ENCODE results near the gene CERS4. TPM values are rescaled to one million over a fixed set of nuclear protein-coding genes. Genes with fewer than 3 reads are reported as not detected.

The CERS4 gene
- total and polyA plus RNA-seq, 2 experiments from 2014 or later, result 68.5 to 109 TPM

- Mint-ChIP-seq H3K36me3 (ENCODE audit: low read depth) (peaks cover 63% of the 10 kb centered on the region), H3K4me3 (no peak overlapping the region), H3K27ac (peak overlapping the region; percentile 37; the same call in 1 of the 2 replicates), H3K4me1 (peaks cover 15% of the 10 kb centered on the region), H3K9me3 (no peaks in the 10 kb centered on the region), H3K27me3 (ENCODE audit: insufficient read depth, low read depth, poor library complexity) (peaks cover 11% of the 10 kb centered on the region)
- Histone ChIP-seq H3K4me2 (no peak overlapping the region), H4K20me1 (replicated peaks; ENCODE audit: insufficient read depth) (peaks cover 3% of the 10 kb centered on the region; the same call in 1 of the 2 replicates), H3K4me1 (ENCODE audit: insufficient read depth) (0 out of 2 replicates have a peak, but pooled peaks cover 6% of the 10 kb centered on the region), H3K4me3 (no peak overlapping the region), H3K27me3 (ENCODE audit: insufficient read depth) (no peaks in the 10 kb centered on the region), H3K79me2 (replicated peaks; ENCODE audit: insufficient read depth) (no peaks in the 10 kb centered on the region), H3K36me3 (ENCODE audit: insufficient read depth) (peaks cover 14% of the 10 kb centered on the region; the same call in 1 of the 2 replicates), H3K9me2 (ENCODE audit: insufficient read depth) (no peaks in the 10 kb centered on the region), H3K27ac (ENCODE audit: low read depth) (no peak overlapping the region), H3F3A (replicated peaks; ENCODE audit: low read depth) (peaks cover 16% of the 10 kb centered on the region), H2AFZ (no peak overlapping the region)
- TF ChIP-seq, protein P1, sequence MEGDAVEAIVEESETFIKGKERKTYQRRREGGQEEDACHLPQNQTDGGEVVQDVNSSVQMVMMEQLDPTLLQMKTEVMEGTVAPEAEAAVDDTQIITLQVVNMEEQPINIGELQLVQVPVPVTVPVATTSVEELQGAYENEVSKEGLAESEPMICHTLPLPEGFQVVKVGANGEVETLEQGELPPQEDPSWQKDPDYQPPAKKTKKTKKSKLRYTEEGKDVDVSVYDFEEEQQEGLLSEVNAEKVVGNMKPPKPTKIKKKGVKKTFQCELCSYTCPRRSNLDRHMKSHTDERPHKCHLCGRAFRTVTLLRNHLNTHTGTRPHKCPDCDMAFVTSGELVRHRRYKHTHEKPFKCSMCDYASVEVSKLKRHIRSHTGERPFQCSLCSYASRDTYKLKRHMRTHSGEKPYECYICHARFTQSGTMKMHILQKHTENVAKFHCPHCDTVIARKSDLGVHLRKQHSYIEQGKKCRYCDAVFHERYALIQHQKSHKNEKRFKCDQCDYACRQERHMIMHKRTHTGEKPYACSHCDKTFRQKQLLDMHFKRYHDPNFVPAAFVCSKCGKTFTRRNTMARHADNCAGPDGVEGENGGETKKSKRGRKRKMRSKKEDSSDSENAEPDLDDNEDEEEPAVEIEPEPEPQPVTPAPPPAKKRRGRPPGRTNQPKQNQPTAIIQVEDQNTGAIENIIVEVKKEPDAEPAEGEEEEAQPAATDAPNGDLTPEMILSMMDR (conservative IDR thresholded peaks at IDR 0.05; ENCODE audit: low read depth in 2 of 2), result no peak
- TF ChIP-seq JUNB (IDR thresholded peaks at IDR 0.05; ENCODE audit: unreplicated experiment) (no peak), ZNF114 (CRISPR knock-in tag; IDR thresholded peaks at IDR 0.05) (no peak)
- ATAC-seq, result no peak
- DNase-seq (ENCODE audit: low spot score), result no peak
Observed at GRCh38 chr19:8259922-8260247, 50.7 kb downstream of the CERS4 start.

- ATAC-seq (no peak), DNase-seq (ENCODE audit: low spot score) (no peak)
- no peak overlapping the region for H3K27ac ChIP-seq (ENCODE audit: low read depth)
- peaks cover 53% of the 10 kb centered on the region for H3K36me3 Mint-ChIP-seq (ENCODE audit: low read depth)
- peaks cover 14% of the 10 kb centered on the region for H3K27me3 Mint-ChIP-seq (ENCODE audit: insufficient read depth, low read depth, poor library complexity)
- H3K9me3 Mint-ChIP-seq, result no peaks in the 10 kb centered on the region
- H3K4me3 ChIP-seq, result no peak overlapping the region
- no peaks in the 10 kb centered on the region for H3K9me2 ChIP-seq (ENCODE audit: insufficient read depth)
- no peaks in the 10 kb centered on the region for H3K79me2 ChIP-seq (replicated peaks; ENCODE audit: insufficient read depth)
- H3K4me3 Mint-ChIP-seq, result no peak overlapping the region
- H3F3A ChIP-seq (replicated peaks; ENCODE audit: low read depth), result peaks cover 16% of the 10 kb centered on the region
- no peak overlapping the region for H3K27ac Mint-ChIP-seq
- H3K4me2 ChIP-seq, result no peak overlapping the region
- H3K36me3 ChIP-seq (ENCODE audit: insufficient read depth), result 0 out of 2 replicates have a peak, but pooled peaks cover 7% of the 10 kb centered on the region
- no peak overlapping the region for H2AFZ ChIP-seq
- peaks cover 3% of the 10 kb centered on the region; the same call in 1 of the 2 replicates for H4K20me1 ChIP-seq (replicated peaks; ENCODE audit: insufficient read depth)
- H3K4me1 ChIP-seq (ENCODE audit: insufficient read depth), result 0 out of 2 replicates have a peak, but pooled peaks cover 6% of the 10 kb centered on the region
- TF ChIP-seq NANOG (IDR thresholded peaks at IDR 0.05; ENCODE audit: borderline replicate concordance), result no peak
- TF ChIP-seq EZH2 (IDR thresholded peaks at IDR 0.05; ENCODE audit: low read depth, unreplicated experiment), result no peak
- no peak for TF ChIP-seq EZH2phosphoT487 (IDR thresholded peaks at IDR 0.05; ENCODE audit: unreplicated experiment)
- no peak for TF ChIP-seq REST (IDR thresholded peaks at IDR 0.05; ENCODE audit: unreplicated experiment)
- TF ChIP-seq ZNF114 (CRISPR knock-in tag; IDR thresholded peaks at IDR 0.05), result no peak
- no peak for TF ChIP-seq ZNF462 (CRISPR knock-in tag; IDR thresholded peaks at IDR 0.05)
- no peak for TF ChIP-seq JUNB (IDR thresholded peaks at IDR 0.05; ENCODE audit: unreplicated experiment)
- H3K27me3 ChIP-seq (ENCODE audit: insufficient read depth), result no peaks in the 10 kb centered on the region
- peaks cover 15% of the 10 kb centered on the region for H3K4me1 Mint-ChIP-seq
Observed at GRCh38 chr19:8261347-8261746, 52.2 kb downstream of the CERS4 start.
